Smooth muscle cell (in vitro differentiated cells): ENCODE results near the gene TNFAIP8L1. TPM values are rescaled to one million over a fixed set of nuclear protein-coding genes. Genes with fewer than 3 reads are reported as not detected.

Experiments used
- DNase-seq: peaks from one replicate; lab custom pipeline; 2025; ENCODE audit not compliant: unreplicated experiment; lab: John Stamatoyannopoulos, UW
- H2AFZ ChIP-seq: fragments of 200-600 bp; sonication (generic); 2 replicates; pipeline ENCODE4 v1.6.0; 2016; ENCODE audit warnings: antibody characterized with exemption, low read depth, mild to moderate bottlenecking
- H3F3A ChIP-seq: fragments of 200-600 bp; sonication (generic); 2 replicates; pipeline ENCODE4 v1.6.0; 2017; ENCODE audit warnings: antibody characterized with exemption, low read depth
- H3K27ac ChIP-seq: fragments of 200-600 bp; sonication (generic); 2 replicates; pipeline ENCODE4 v1.5.1; 2016; ENCODE audit warnings: low read depth, mild to moderate bottlenecking
- H3K27me3 ChIP-seq: fragments of 200-600 bp; sonication (generic); 2 replicates; pipeline ENCODE4 v1.6.1; 2016; ENCODE audit warnings: low read depth, mild to moderate bottlenecking
- H3K36me3 ChIP-seq: fragments of 200-600 bp; sonication (generic); 2 replicates; pipeline ENCODE4 v1.5.1; 2016; ENCODE audit warnings: low read depth
- H3K4me1 ChIP-seq: fragments of 200-600 bp; sonication (generic); 2 replicates; pipeline ENCODE4 v1.5.1; 2016; ENCODE audit warnings: low read depth
- H3K4me2 ChIP-seq: fragments of 200-600 bp; sonication (generic); 2 replicates; pipeline ENCODE4 v1.6.0; 2016; ENCODE audit warnings: mild to moderate bottlenecking
- H3K4me3 ChIP-seq: fragments of 200-600 bp; sonication (generic); 2 replicates; pipeline ENCODE4 v1.5.1; 2016; ENCODE audit warnings: mild to moderate bottlenecking
- H3K79me2 ChIP-seq: fragments of 200-600 bp; sonication (generic); 2 replicates; pipeline ENCODE4 v1.6.0; 2016; ENCODE audit warnings: low read depth, mild to moderate bottlenecking
- H3K9ac ChIP-seq: fragments of 200-600 bp; sonication (generic); 2 replicates; pipeline ENCODE4 v1.6.0; 2016; ENCODE audit warnings: low read depth
- H3K9me3 ChIP-seq: fragments of 200-600 bp; sonication (generic); replicated peaks from 2 replicates; pipeline ENCODE4 v1.5.1; 2016; ENCODE audit warnings: low read depth
- H4K20me1 ChIP-seq: fragments of 200-600 bp; sonication (generic); 2 replicates; pipeline ENCODE4 v1.6.0; 2016; ENCODE audit warnings: low read depth
- CTCF ChIP-seq: fragments of 200-600 bp; sonication (generic); IDR thresholded peaks from 2 replicates; pipeline ENCODE4 v1.5.1; 2017; ENCODE audit warnings: borderline replicate concordance, mild to moderate bottlenecking, antibody characterized with exemption; ENCODE audit not compliant: insufficient read depth, poor library complexity, severe bottlenecking
- WGBS: methylation state at CpG from one replicate; pipeline ENCODE4 v1.1.7; 2016; ENCODE audit warnings: low lambda C conversion rate; 5-methylcytosine and 5-hydroxymethylcytosine counted together
- polyA plus RNA-seq: library from polyadenylated mRNA; unstranded; fragments of >200 nt; fragmentation: Nextera tagmentation; extraction: Ambion mirVana; gene quantifications from 2 replicates; pipeline ENCODE4 v1.2.1, GENCODE V29; 2016
- total RNA-seq: library from RNA; depleted of rRNA; stranded (reverse); fragments of >200 nt; gene quantifications from 2 replicates; pipeline ENCODE4 v1.2.3, GENCODE V29; 2014

TNFAIP8L1 gene
- total and polyA plus RNA-seq, 2 experiments from 2014 or later, result 2.2 to 5.2 TPM

GRCh38 chr19:4693471-4694121, 54.3 kb downstream of the TNFAIP8L1 start:
- H3K27ac ChIP-seq, result no peak overlapping the region
- no peak for DNase-seq
- no peak for TF ChIP-seq CTCF
- no peak overlapping the region for H3K4me3 ChIP-seq
- H3K9ac ChIP-seq, result no peak overlapping the region
- H3K36me3 ChIP-seq, result no peaks in the 10 kb centered on the region
- H3K9me3 ChIP-seq, result no peaks in the 10 kb centered on the region
- H3K4me2 ChIP-seq, result no peak overlapping the region
- no peak overlapping the region for H2AFZ ChIP-seq
- 99% methylated on average over 15 of the region's 15 CpGs for WGBS
- H3K4me1 ChIP-seq, result no peaks in the 10 kb centered on the region
- no peaks in the 10 kb centered on the region for H3K79me2 ChIP-seq
- no peaks in the 10 kb centered on the region for H3K27me3 ChIP-seq
- H3F3A ChIP-seq, result no peaks in the 10 kb centered on the region
- no peaks in the 10 kb centered on the region for H4K20me1 ChIP-seq

- no peak overlapping the region for H3K27ac ChIP-seq
- H3K9ac ChIP-seq, result no peak overlapping the region
- H3K4me2 ChIP-seq, result no peak overlapping the region
- H3K36me3 ChIP-seq, result no peaks in the 10 kb centered on the region
- no peaks in the 10 kb centered on the region for H4K20me1 ChIP-seq
- no peaks in the 10 kb centered on the region for H3F3A ChIP-seq
- H3K27me3 ChIP-seq, result no peaks in the 10 kb centered on the region
- no peaks in the 10 kb centered on the region for H3K4me1 ChIP-seq
- no peak for DNase-seq
- no peak overlapping the region for H2AFZ ChIP-seq
- no peaks in the 10 kb centered on the region for H3K79me2 ChIP-seq
- no peaks in the 10 kb centered on the region for H3K9me3 ChIP-seq
- no peak for TF ChIP-seq CTCF
- WGBS, result 93% methylated on average over 22 of the region's 22 CpGs
- H3K4me3 ChIP-seq, result no peak overlapping the region
These were observed 55.1 kb downstream of the TNFAIP8L1 start for GRCh38 chr19:4694211-4694987.

- H3K4me3 ChIP-seq, result no peak overlapping the region
- H4K20me1 ChIP-seq, result no peaks in the 10 kb centered on the region
- no peak overlapping the region for H3K27ac ChIP-seq
- no peak overlapping the region for H3K9ac ChIP-seq
- 97% methylated on average over 19 of the region's 19 CpGs for WGBS
- H3K79me2 ChIP-seq, result no peaks in the 10 kb centered on the region
- H3K4me2 ChIP-seq, result no peak overlapping the region
- no peaks in the 10 kb centered on the region for H3F3A ChIP-seq
- DNase-seq, result no peak
- no peaks in the 10 kb centered on the region for H3K27me3 ChIP-seq
- H3K4me1 ChIP-seq, result no peaks in the 10 kb centered on the region
- H3K36me3 ChIP-seq, result no peaks in the 10 kb centered on the region
- no peaks in the 10 kb centered on the region for H3K9me3 ChIP-seq
- TF ChIP-seq CTCF, result no peak
- H2AFZ ChIP-seq, result no peak overlapping the region
These were observed 56.0 kb downstream of the TNFAIP8L1 start for GRCh38 chr19:4695224-4695731.
